ENCODE measurements around the gene KIZ. TPM values are rescaled to one million over a fixed set of nuclear protein-coding genes. Genes with fewer than 3 reads are reported as not detected.
A peak's percentile ranks its signal among the peaks of the same experiment; 100 is the strongest.

KIZ gene
- total RNA-seq, 1 donor: 40.5 TPM

GRCh38 chr20:21102603-21103311 is 23.1 kb upstream of the KIZ start:
- Histone ChIP-seq H3K4me3 (ENCODE audit: insufficient read depth, low read length) (peak overlapping the region; percentile 7), H2AFZ (ENCODE audit: low read length) (no peak overlapping the region)

GRCh38 chr20:21103582-21104465 is 22.1 kb upstream of the KIZ start:
- Histone ChIP-seq H3K4me2 (ENCODE audit: insufficient read depth, low read length) (no peak overlapping the region), H3K27me3 (ENCODE audit: insufficient read depth, low read length) (peaks cover 95% of the 10 kb centered on the region), H3K36me3 (ENCODE audit: insufficient read depth, low read length) (no peaks in the 10 kb centered on the region), H3K27ac (ENCODE audit: low read depth, low read length) (no peak overlapping the region), H3K79me2 (ENCODE audit: insufficient read depth, low read length) (no peaks in the 10 kb centered on the region), H3K4me3 (ENCODE audit: insufficient read depth, low read length) (no peak overlapping the region), H3K9me3 (ENCODE audit: low read depth, low read length) (no peaks in the 10 kb centered on the region), H2AFZ (ENCODE audit: low read length) (no peak overlapping the region), H3K4me1 (ENCODE audit: insufficient read depth, low read length) (peaks cover 4% of the 10 kb centered on the region), H4K20me1 (ENCODE audit: insufficient read depth, low read length) (no peaks in the 10 kb centered on the region)
- DNase-seq (ENCODE audit: insufficient read length, low spot score, missing footprints): peak; percentile 63
- no peak for TF ChIP-seq CTCF (IDR thresholded peaks at IDR 0.05; ENCODE audit: extremely low read depth, low read depth, low read length)

More at GRCh38 chr20:21102603-21103311, 23.1 kb upstream of the KIZ start:
- H3K27ac ChIP-seq (ENCODE audit: low read depth, low read length): no peak overlapping the region
- H3K4me2 ChIP-seq (ENCODE audit: insufficient read depth, low read length): no peak overlapping the region
- H3K36me3 ChIP-seq (ENCODE audit: insufficient read depth, low read length): no peaks in the 10 kb centered on the region
- H4K20me1 ChIP-seq (ENCODE audit: insufficient read depth, low read length): no peaks in the 10 kb centered on the region
- H3K27me3 ChIP-seq (ENCODE audit: insufficient read depth, low read length): peaks cover 97% of the 10 kb centered on the region
- peaks cover 4% of the 10 kb centered on the region for H3K4me1 ChIP-seq (ENCODE audit: insufficient read depth, low read length)
- H3K79me2 ChIP-seq (ENCODE audit: insufficient read depth, low read length): no peaks in the 10 kb centered on the region
- TF ChIP-seq CTCF (IDR thresholded peaks at IDR 0.05; ENCODE audit: extremely low read depth, low read depth, low read length): no peak
- DNase-seq (ENCODE audit: insufficient read length, low spot score, missing footprints): peak; percentile 85
- no peaks in the 10 kb centered on the region for H3K9me3 ChIP-seq (ENCODE audit: low read depth, low read length)

GRCh38 chr20:21104466-21104761 is 21.5 kb upstream of the KIZ start:
- Histone ChIP-seq H3K27ac (ENCODE audit: low read depth, low read length) (no peak overlapping the region), H3K4me3 (ENCODE audit: insufficient read depth, low read length) (no peak overlapping the region), H2AFZ (ENCODE audit: low read length) (no peak overlapping the region), H3K4me1 (ENCODE audit: insufficient read depth, low read length) (peaks cover 4% of the 10 kb centered on the region), H3K27me3 (ENCODE audit: insufficient read depth, low read length) (peaks cover 89% of the 10 kb centered on the region), H3K36me3 (ENCODE audit: insufficient read depth, low read length) (no peaks in the 10 kb centered on the region), H3K4me2 (ENCODE audit: insufficient read depth, low read length) (no peak overlapping the region), H4K20me1 (ENCODE audit: insufficient read depth, low read length) (no peaks in the 10 kb centered on the region), H3K9me3 (ENCODE audit: low read depth, low read length) (no peaks in the 10 kb centered on the region), H3K79me2 (ENCODE audit: insufficient read depth, low read length) (no peaks in the 10 kb centered on the region)
- DNase-seq (ENCODE audit: insufficient read length, low spot score, missing footprints): no peak
- no peak for TF ChIP-seq CTCF (IDR thresholded peaks at IDR 0.05; ENCODE audit: extremely low read depth, low read depth, low read length)

- peak; percentile 54 for DNase-seq (ENCODE audit: insufficient read length, low spot score, missing footprints)
- no peaks in the 10 kb centered on the region for H3K79me2 ChIP-seq (ENCODE audit: insufficient read depth, low read length)
- no peak for TF ChIP-seq CTCF (IDR thresholded peaks at IDR 0.05; ENCODE audit: extremely low read depth, low read depth, low read length)
- no peaks in the 10 kb centered on the region for H3K9me3 ChIP-seq (ENCODE audit: low read depth, low read length)
- H4K20me1 ChIP-seq (ENCODE audit: insufficient read depth, low read length): no peaks in the 10 kb centered on the region
- H3K4me2 ChIP-seq (ENCODE audit: insufficient read depth, low read length): no peak overlapping the region
- no peak overlapping the region for H2AFZ ChIP-seq (ENCODE audit: low read length)
- H3K4me3 ChIP-seq (ENCODE audit: insufficient read depth, low read length): no peak overlapping the region
- no peak overlapping the region for H3K27ac ChIP-seq (ENCODE audit: low read depth, low read length)
- peaks cover 4% of the 10 kb centered on the region for H3K4me1 ChIP-seq (ENCODE audit: insufficient read depth, low read length)
- H3K36me3 ChIP-seq (ENCODE audit: insufficient read depth, low read length): no peaks in the 10 kb centered on the region
- H3K27me3 ChIP-seq (ENCODE audit: insufficient read depth, low read length): peaks cover 84% of the 10 kb centered on the region
Measured at GRCh38 chr20:21104921-21105320, 21.0 kb upstream of the KIZ start.
